Fibroblast of pulmonary artery (primary cell): ENCODE results near the gene RLBP1.

ENCODE experiments used
- DNase-seq: peaks from one replicate; pipeline ENCODE4 v3.0.0-alpha.2; 2010; ENCODE audit warnings: low read depth
- H3K4me3 ChIP-seq: replicated peaks from 2 replicates; pipeline ENCODE4 v1.5.1; 2011; ENCODE audit warnings: low read depth, mild to moderate bottlenecking, control low read depth, low read length, moderate library complexity
- TF ChIP-seq, protein P1 (sequence below): IDR thresholded peaks from 2 replicates; pipeline ENCODE4 v1.5.1; 2011; ENCODE audit warnings: mild to moderate bottlenecking, control low read depth, low read length, inconsistent platforms; ENCODE audit errors: missing control alignments

Gene RLBP1

DNA sequence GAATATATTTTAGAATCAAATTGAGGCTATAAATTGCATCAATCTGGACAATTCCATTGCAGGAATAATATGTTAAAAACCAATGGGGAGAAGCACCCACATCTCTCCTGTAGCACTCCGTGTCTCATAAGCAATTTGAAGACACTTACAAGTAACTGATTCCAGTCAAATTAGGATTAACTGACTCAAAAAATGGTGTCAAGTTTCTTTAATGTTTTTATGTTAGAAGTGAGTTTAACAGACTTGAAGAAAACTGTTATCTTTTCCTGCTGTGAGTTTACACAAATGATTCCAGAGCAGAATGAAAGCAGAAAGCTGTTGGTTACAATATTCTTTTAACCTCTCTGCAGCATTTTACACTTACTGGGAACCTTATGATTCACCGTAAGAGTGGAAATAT, 23.2 kb downstream of the RLBP1 start:
- no peak for DNase-seq
- H3K4me3 ChIP-seq, result no peak overlapping the region
- TF ChIP-seq, protein P1, sequence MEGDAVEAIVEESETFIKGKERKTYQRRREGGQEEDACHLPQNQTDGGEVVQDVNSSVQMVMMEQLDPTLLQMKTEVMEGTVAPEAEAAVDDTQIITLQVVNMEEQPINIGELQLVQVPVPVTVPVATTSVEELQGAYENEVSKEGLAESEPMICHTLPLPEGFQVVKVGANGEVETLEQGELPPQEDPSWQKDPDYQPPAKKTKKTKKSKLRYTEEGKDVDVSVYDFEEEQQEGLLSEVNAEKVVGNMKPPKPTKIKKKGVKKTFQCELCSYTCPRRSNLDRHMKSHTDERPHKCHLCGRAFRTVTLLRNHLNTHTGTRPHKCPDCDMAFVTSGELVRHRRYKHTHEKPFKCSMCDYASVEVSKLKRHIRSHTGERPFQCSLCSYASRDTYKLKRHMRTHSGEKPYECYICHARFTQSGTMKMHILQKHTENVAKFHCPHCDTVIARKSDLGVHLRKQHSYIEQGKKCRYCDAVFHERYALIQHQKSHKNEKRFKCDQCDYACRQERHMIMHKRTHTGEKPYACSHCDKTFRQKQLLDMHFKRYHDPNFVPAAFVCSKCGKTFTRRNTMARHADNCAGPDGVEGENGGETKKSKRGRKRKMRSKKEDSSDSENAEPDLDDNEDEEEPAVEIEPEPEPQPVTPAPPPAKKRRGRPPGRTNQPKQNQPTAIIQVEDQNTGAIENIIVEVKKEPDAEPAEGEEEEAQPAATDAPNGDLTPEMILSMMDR, result no peak

DNA sequence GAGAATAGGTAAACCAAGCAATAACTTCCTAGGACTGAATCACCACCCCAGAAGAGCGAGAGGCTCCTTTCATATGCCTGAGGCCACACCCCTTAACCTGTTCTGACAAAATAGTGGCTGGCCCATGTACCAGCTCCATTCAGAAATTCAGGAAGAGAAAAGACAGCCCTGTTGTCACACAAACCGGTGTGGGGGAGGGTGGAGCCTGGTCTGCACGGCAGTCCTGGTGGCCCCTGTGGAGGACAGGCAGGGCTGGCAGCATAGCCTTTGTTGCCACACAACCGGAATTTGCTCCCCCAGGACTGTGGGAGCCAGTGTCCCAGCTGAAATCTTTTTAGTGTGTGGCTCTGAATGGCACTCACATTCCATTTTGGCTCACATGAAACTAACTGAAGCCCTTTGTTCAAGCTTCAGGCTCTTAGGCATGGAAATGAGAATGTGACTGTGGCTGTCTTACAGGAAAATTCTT, 23.8 kb downstream of the RLBP1 start:
- TF ChIP-seq, protein P1, result no peak
- DNase-seq, result no peak

DNA sequence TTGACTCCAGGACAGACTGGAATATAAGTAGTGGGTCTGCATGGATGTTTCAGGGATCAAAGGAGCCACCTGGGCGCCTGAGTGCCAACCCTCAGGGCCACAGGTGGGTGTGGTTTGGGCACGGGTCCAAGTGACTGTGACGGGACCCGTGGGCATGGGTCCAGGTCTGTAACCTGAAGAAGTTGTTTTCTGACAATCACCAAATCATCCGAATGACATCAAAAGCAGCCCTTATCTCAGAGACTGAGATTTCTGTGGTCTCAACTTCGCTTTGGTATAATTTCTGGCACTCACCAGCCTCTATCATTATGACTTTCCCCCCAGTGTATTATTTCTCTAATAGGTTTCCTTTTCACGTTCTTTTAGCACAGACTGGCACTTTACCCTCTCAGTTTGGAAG, 24.4 kb downstream of the RLBP1 start:
- H3K4me3 ChIP-seq, result no peak overlapping the region
- TF ChIP-seq, protein P1, result no peak
- no peak for DNase-seq

More for the DNA sequence above, 23.8 kb downstream of the RLBP1 start:
- no peak overlapping the region for H3K4me3 ChIP-seq

DNA sequence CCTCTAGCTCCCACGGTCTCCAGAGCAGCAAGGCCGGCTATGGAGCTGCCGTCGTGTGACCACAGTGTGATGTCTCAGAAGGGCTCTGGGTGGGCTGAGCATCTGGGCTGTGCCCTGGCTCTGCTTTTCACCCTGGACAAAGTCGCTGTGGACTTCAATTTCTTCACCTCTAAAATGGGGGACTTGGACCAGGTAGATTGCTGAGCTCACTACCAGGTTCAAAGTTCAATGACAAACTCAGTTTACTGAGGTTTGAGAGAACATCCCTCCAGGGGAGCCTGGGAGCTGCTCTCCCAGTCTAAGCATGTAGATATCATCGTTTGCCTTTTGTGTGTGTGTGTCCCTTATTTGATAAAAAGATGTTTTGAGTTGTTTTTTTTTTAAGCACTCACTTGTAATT, 25.1 kb downstream of the RLBP1 start:
- no peak for DNase-seq
- no peak overlapping the region for H3K4me3 ChIP-seq
- TF ChIP-seq, protein P1, result no peak

DNA sequence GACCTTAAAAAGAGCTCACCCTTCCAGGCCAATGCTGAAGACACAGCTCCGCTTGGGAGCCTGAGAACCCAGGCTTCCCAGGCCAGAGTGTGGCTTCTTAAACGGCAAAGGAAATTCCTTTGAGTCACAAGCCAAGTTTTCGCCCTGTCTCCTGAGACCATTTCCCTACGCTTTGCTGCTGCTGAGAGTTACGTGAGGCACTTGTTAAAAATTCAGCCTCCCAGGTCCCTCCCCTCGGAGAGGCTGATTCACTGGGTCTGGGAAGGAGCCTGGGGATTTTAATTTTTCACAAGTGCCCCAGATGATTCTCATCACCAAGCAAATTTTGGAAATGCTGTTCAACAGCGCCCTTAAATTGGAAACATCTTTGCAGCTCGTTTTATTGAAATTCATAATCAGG, 25.5 kb downstream of the RLBP1 start:
- H3K4me3 ChIP-seq, result no peak overlapping the region
- DNase-seq, result no peak
- TF ChIP-seq, protein P1, result no peak

DNA sequence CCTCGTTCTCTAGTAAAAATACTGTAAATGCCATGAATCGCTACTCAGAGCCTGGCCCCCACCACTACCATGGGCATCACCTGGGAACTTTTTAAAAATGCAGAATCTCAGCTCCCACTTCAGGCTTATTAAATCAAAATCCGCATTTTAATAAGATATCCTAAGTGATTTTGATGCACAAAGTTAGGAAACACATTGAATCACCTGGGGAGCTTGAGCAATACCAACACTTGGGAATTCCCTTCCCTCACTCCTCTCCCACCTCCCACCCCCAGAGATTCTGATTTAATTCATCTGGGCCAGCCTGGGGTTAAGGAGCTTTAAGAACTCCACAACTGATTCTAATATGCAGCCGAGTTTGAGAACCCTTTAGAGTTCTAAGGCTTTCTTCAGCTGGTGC, 26.8 kb downstream of the RLBP1 start:
- no peak overlapping the region for H3K4me3 ChIP-seq
- DNase-seq, result no peak
- TF ChIP-seq, protein P1, result no peak

DNA sequence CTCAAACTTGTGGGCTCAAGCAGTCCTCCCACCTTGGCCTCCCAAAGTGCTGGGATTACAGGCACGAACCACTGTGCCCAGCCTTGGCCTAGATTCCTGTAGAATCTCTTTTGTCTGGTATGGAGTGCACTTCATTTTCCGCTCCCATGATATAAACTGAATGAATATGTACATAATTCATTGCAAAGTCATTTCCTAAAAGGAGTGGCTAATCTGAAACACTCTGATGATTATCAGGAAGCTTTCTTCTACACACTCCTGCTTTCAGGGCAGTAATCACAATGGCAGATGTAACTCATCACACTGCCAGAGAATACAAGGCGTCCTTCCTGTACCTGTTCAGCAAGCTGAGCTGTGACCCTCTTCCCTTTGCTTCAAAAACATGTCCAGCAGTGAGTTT, 28.6 kb downstream of the RLBP1 start:
- peak; percentile 54 for DNase-seq
- no peak overlapping the region for H3K4me3 ChIP-seq
- TF ChIP-seq, protein P1, result no peak
